Measurements from ENCODE around the gene FANCC. TPM values are rescaled to one million over a fixed set of nuclear protein-coding genes. Genes with fewer than 3 reads are reported as not detected.
A peak's percentile ranks its signal among the peaks of the same experiment; 100 is the strongest.
"Not testable (repeated sequence)": the region's sequence is repeated elsewhere in the genome, so short reads cannot be mapped to it uniquely, and the experiment has no call there.

Gene FANCC
- total RNA-seq, 1 donor = 15.9 TPM

- DNase-seq (ENCODE audit: low read depth) = no peak
- TF ChIP-seq CTCF (IDR thresholded peaks at IDR 0.05; ENCODE audit: insufficient read depth, low read length) = no peak
- H3K4me3 ChIP-seq (ENCODE audit: low read depth, low read length) = no peak overlapping the region
Measured at GRCh38 chr9:95215336-95215898, 102.1 kb downstream of the FANCC start.

- H3K4me3 ChIP-seq (ENCODE audit: low read depth, low read length) = no peak overlapping the region
- TF ChIP-seq CTCF (IDR thresholded peaks at IDR 0.05; ENCODE audit: insufficient read depth, low read length) = no peak
- no peak for DNase-seq (ENCODE audit: low read depth)
Measured at GRCh38 chr9:95213117-95213516, 104.4 kb downstream of the FANCC start.

- TF ChIP-seq CTCF (IDR thresholded peaks at IDR 0.05; ENCODE audit: insufficient read depth, low read length) = no peak
- no peak overlapping the region for H3K4me3 ChIP-seq (ENCODE audit: low read depth, low read length)
- peak; percentile 32 for DNase-seq (ENCODE audit: low read depth)
Measured at GRCh38 chr9:95211028-95211427, 106.5 kb downstream of the FANCC start.

- no peak for TF ChIP-seq CTCF (IDR thresholded peaks at IDR 0.05; ENCODE audit: insufficient read depth, low read length)
- DNase-seq (ENCODE audit: low read depth) = no peak
- no peak overlapping the region for H3K4me3 ChIP-seq (ENCODE audit: low read depth, low read length)
Measured at GRCh38 chr9:95207403-95207802, 110.1 kb downstream of the FANCC start.

GRCh38 chr9:95206143-95206542 lies 111.4 kb downstream of the FANCC start:
- DNase-seq (ENCODE audit: low read depth) = peak; percentile 54
- peak overlapping the region; percentile 14 for H3K4me3 ChIP-seq (ENCODE audit: low read depth, low read length)
- TF ChIP-seq CTCF (IDR thresholded peaks at IDR 0.05; ENCODE audit: insufficient read depth, low read length) = no peak

- no peak for TF ChIP-seq CTCF (IDR thresholded peaks at IDR 0.05; ENCODE audit: insufficient read depth, low read length)
- no peak overlapping the region for H3K4me3 ChIP-seq (ENCODE audit: low read depth, low read length)
- peak; percentile 45 for DNase-seq (ENCODE audit: low read depth)
Measured at GRCh38 chr9:95204710-95205109, 112.8 kb downstream of the FANCC start.

- no peak for DNase-seq (ENCODE audit: low read depth)
- H3K4me3 ChIP-seq (ENCODE audit: low read depth, low read length) = no peak overlapping the region
- no peak for TF ChIP-seq CTCF (IDR thresholded peaks at IDR 0.05; ENCODE audit: insufficient read depth, low read length)
Measured at GRCh38 chr9:95204310-95204709, 113.2 kb downstream of the FANCC start.

- not testable (repeated sequence) for DNase-seq (ENCODE audit: low read depth); H3K4me3 ChIP-seq (ENCODE audit: low read depth, low read length)
Measured at GRCh38 chr9:95203019-95203418, 114.5 kb downstream of the FANCC start.
